ENCODE results near the gene NT5E.

NT5E gene

GRCh38 chr6:85436939-85437495, 12.9 kb upstream of the NT5E start:
- TF ChIP-seq GATA2 (IDR thresholded peaks at IDR 0.05; ENCODE audit: low read depth, low read length) (no peak), GATA3 (IDR thresholded peaks at IDR 0.05; ENCODE audit: low read depth, low read length) (no peak)

GRCh38 chr6:85443349-85444117, 6.3 kb upstream of the NT5E start:
- TF ChIP-seq GATA2 (IDR thresholded peaks at IDR 0.05; ENCODE audit: low read depth, low read length), result no peak
- TF ChIP-seq GATA3 (IDR thresholded peaks at IDR 0.05; ENCODE audit: low read depth, low read length), result no peak

- TF ChIP-seq GATA3 (IDR thresholded peaks at IDR 0.05; ENCODE audit: low read depth, low read length), result no peak
- TF ChIP-seq GATA2 (IDR thresholded peaks at IDR 0.05; ENCODE audit: low read depth, low read length), result no peak
Measured at GRCh38 chr6:85449388-85449817, 480 bp upstream of the NT5E start.

DNA sequence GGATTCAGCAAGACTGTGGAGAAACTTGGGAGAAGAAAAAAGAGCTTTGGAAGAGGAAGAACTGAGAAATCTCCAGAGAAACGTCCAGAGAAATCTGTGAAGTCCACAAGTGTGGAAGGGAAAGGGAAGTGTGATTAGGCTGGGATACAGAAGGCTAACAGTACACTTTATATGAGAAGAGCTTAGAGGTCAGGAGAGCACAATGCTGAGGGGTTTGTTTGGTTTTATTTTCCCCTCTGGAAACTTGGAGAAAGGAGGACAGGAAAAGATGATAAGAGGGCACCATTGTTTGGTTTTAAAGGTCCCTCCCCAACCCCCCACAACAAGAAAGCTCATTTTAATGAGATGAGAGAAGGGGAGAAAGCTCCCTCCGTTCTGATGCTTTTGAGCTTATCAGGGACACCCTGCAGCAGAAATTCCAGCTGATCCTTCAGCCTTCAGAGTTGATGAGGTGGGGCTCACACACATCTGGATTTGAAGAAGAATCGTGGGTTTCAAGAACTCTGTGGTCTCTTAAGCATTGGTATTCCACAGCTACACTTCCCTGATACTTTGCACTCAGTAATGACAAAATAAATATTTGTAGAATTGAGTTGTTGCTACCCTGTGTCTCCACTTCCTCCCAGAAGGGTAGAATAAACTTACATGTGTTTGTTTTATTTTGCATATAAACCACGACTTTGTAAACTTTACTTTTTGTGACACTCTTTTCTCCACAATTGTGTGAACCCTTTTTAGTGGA, 1.9 kb downstream of the NT5E start:
- TF ChIP-seq GATA3 (IDR thresholded peaks at IDR 0.05; ENCODE audit: low read depth, low read length), result no peak
- no peak for TF ChIP-seq GATA2 (IDR thresholded peaks at IDR 0.05; ENCODE audit: low read depth, low read length)

- TF ChIP-seq GATA2 (IDR thresholded peaks at IDR 0.05; ENCODE audit: low read depth, low read length), result no peak
- no peak for TF ChIP-seq GATA3 (IDR thresholded peaks at IDR 0.05; ENCODE audit: low read depth, low read length)
Measured at GRCh38 chr6:85452441-85452881, 2.6 kb downstream of the NT5E start.

DNA sequence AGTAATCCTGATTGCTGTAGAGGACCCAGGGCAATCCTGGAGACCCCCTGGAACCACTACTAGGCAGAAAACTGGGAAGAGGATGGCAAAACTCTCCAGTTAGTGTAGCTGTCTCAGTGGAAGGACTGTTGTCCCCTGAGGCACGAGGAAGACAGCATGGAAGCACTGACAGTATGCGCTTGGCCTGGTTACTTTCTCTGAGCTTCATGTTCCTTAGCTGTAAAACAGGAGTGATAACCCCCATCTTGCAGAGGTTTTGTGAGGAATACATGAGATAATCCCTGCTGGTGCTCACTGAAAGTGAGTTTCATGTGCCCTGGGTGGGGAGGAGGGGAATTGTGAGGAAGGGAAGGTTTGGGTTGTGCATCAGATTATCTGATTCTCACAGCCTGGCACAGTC, 3.2 kb downstream of the NT5E start:
- TF ChIP-seq GATA2 (IDR thresholded peaks at IDR 0.05; ENCODE audit: low read depth, low read length), result no peak
- no peak for TF ChIP-seq GATA3 (IDR thresholded peaks at IDR 0.05; ENCODE audit: low read depth, low read length)

DNA sequence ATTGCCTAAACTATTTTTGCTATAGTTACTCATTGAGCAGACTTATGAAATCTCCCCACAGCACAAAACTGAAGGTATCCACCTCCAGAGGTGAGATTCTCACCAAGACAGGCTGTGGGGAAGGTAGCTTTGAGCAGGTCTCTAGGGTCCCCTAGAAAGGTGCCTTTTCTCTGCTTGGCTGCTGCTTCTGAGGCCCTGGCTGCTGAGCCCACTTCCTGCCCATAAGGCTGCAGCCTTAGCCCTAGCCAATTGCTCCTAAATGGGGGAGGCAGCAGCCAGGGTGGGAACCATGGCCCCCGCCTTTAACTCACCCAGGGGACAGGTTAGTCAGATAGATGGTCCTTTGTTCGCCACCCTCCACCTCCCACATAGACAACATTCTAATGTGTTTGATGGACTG, 3.6 kb downstream of the NT5E start:
- TF ChIP-seq GATA2 (IDR thresholded peaks at IDR 0.05; ENCODE audit: low read depth, low read length) (no peak), GATA3 (IDR thresholded peaks at IDR 0.05; ENCODE audit: low read depth, low read length) (no peak)

DNA sequence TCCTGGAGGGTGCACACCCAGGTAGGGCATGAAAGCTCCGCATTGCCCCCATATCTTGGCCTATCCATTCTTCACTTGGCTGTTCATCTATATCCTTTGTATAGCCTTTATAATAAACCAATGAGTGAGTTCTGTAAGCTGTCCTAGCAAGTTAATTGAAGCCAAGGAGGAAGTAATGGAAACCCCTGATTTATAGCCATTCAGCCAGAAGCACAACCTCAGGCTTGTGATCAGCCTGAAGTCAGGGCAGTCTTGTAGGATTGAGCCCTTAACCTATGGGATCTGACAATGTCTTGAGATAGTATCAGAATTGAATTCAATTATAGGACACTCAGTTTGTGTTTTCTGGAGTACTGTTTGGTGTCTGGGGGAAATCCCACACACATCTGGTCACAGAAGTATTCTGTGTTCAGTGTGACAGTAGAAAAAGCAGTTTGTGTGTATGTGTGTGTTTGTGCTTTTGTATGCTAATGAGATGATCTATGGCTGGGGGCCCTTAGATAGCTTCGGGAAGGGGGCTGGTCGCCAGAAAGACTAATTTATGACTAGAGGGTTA, 5.7 kb downstream of the NT5E start:
- TF ChIP-seq GATA3 (IDR thresholded peaks at IDR 0.05; ENCODE audit: low read depth, low read length) (no peak), GATA2 (IDR thresholded peaks at IDR 0.05; ENCODE audit: low read depth, low read length) (no peak)

DNA sequence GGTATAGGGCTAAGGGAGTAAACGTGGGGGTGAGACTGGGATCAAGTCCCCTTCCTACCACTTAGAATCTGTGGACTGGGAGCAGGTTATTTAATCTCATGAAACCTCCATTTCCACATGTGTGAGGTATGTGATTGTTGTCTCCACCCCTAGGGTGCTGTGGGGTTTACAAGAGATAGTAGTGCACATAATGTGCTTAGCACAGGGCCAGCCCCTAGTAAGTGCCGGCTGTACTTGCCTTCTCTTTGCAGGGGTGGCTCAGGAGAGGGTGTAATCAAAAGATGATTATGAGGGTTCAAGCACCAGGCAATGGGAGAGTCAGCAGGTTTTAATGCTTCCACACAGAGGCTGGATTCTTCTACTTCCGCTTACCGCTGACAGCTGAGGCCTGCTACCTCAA, 6.9 kb downstream of the NT5E start:
- TF ChIP-seq GATA3 (IDR thresholded peaks at IDR 0.05; ENCODE audit: low read depth, low read length) (no peak), GATA2 (IDR thresholded peaks at IDR 0.05; ENCODE audit: low read depth, low read length) (no peak)

GRCh38 chr6:85458184-85458583, 8.3 kb downstream of the NT5E start:
- TF ChIP-seq GATA3 (IDR thresholded peaks at IDR 0.05; ENCODE audit: low read depth, low read length) (no peak), GATA2 (IDR thresholded peaks at IDR 0.05; ENCODE audit: low read depth, low read length) (no peak)

DNA sequence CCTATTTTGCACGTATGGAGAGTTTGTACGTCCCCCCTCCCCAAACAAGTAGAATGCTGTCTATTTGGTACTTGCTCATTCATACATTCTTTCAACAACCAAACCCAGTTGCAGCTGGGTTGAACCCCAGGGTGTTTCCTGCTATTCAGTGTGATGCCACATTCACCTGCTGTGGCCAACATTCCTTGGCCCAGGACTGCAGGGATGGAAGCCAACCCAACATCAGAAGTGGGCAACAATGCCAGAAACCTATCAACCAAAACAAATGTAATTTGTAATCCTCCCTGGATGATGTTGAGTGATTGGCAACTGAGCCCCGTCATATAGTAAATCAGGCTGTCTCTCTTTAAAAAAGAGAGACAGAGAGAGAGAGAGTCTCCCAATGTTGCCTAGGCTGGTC, 8.9 kb downstream of the NT5E start:
- TF ChIP-seq GATA2 (IDR thresholded peaks at IDR 0.05; ENCODE audit: low read depth, low read length), result no peak
- no peak for TF ChIP-seq GATA3 (IDR thresholded peaks at IDR 0.05; ENCODE audit: low read depth, low read length)

GRCh38 chr6:85459224-85459901, 9.5 kb downstream of the NT5E start:
- no peak for TF ChIP-seq GATA2 (IDR thresholded peaks at IDR 0.05; ENCODE audit: low read depth, low read length)
- TF ChIP-seq GATA3 (IDR thresholded peaks at IDR 0.05; ENCODE audit: low read depth, low read length), result no peak

DNA sequence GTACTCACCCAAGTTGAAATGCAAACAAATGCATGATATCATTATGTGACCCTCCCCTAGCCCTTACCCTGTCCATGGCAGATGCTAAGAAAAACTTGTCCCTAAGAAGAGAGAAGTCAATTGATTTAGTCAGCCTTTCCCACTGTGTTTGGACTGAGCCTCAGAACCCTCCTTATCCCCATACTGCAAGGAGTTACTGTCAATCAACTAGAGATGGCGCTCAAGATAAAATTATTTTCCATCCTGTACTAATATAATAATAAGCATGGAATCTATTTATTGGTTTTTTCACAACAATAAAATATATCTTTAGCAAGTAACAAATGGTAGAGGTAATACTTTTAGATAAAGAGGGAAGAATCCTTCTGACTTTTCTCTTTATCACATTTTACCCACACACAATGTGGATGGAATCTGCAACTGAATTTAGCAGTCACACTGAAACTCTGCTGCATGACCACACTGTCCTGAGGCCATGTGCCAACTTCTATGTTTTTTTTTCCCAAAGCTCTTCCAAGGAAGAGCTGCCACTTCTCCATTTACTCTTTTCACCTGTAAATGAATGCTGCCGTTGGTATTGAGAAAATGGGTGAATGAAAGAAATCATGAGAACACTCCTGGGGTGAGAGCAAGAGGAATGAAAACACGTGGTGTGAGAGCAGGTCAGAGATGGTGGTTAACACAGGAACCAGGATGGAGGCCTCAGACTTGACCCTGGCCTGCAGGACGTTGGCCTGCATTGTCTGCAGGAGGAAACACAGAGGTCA, 10.5 kb downstream of the NT5E start:
- TF ChIP-seq GATA3 (IDR thresholded peaks at IDR 0.05; ENCODE audit: low read depth, low read length) (no peak), GATA2 (IDR thresholded peaks at IDR 0.05; ENCODE audit: low read depth, low read length) (no peak)

All from SH-SY5Y (cell line).